IMR-90 (cell line): ENCODE data around the gene OPA3. TPM values are rescaled to one million over a fixed set of nuclear protein-coding genes. Genes with fewer than 3 reads are reported as not detected.

Experiments used
- ATAC-seq: fragments of 200-7000 bp; cut with Tn5 transposase; 2 replicates; pipeline ENCODE4 v1.9.1; 2020; ENCODE audit warnings: low read depth, mild to moderate bottlenecking, moderate library complexity
- BruUV-seq: library from RNA; stranded (reverse); fragments of 400-500 nt; replicated peaks from 2 replicates; lab custom pipeline; 2021; lab: Mats Ljungman, UMichigan
- CTCF ChIA-PET: fragments of 300-600 bp; formaldehyde crosslinking; extraction: SDS; loops from one replicate; lab custom pipeline; 2021; ENCODE audit warnings: antibody characterized with exemption; lab: Yijun Ruan, JAX
- POLR2A ChIA-PET: fragments of 300-600 bp; sonication (Branson Sonifier 250); formaldehyde crosslinking; loops from one replicate; lab custom pipeline; 2022; ENCODE audit warnings: antibody characterized with exemption; ENCODE audit not compliant: unreplicated experiment; lab: Charles Lee
- DNase-seq: peaks from one replicate; pipeline ENCODE4 v3.0.0; 2013
- H2AFZ ChIP-seq: replicated peaks from 2 replicates; pipeline ENCODE3; 2013; ENCODE audit warnings: low read length, mild to moderate bottlenecking; ENCODE audit not compliant: poor library complexity
- H2AK5ac ChIP-seq: 2 replicates; pipeline ENCODE4 v1.6.1; 2013; ENCODE audit warnings: low read depth, low read length, inconsistent platforms
- H2AK9ac ChIP-seq: replicated peaks from 2 replicates; pipeline ENCODE3; 2013; ENCODE audit warnings: mild to moderate bottlenecking, low read depth, low read length, moderate library complexity; ENCODE audit not compliant: poor library complexity
- H2BK120ac ChIP-seq: 2 replicates; pipeline ENCODE4 v1.6.1; 2013; ENCODE audit warnings: low read depth, low read length, inconsistent platforms
- H2BK15ac ChIP-seq: 3 replicates; pipeline ENCODE4 v1.6.1; 2013; ENCODE audit warnings: low read depth, low read length, inconsistent platforms
- H2BK20ac ChIP-seq: 2 replicates; pipeline ENCODE4 v1.6.1; 2013; ENCODE audit warnings: low read depth, mild to moderate bottlenecking, inconsistent platforms, low read length, moderate library complexity
- H2BK5ac ChIP-seq: 2 replicates; pipeline ENCODE4 v1.6.1; 2013; ENCODE audit warnings: mild to moderate bottlenecking, low read depth, low read length, inconsistent platforms; ENCODE audit not compliant: poor library complexity, severe bottlenecking
- H3K14ac ChIP-seq: replicated peaks from 2 replicates; pipeline ENCODE4 v1.6.1; 2013; ENCODE audit warnings: low read depth, low read length, inconsistent platforms
- H3K18ac ChIP-seq: 2 replicates; pipeline ENCODE4 v1.6.1; 2013; ENCODE audit warnings: low read depth, low read length, control low read depth
- H3K23ac ChIP-seq: 2 replicates; pipeline ENCODE4 v1.6.1; 2013; ENCODE audit warnings: low read depth, low read length, inconsistent platforms
- H3K27ac ChIP-seq: 2 replicates; pipeline ENCODE4 v1.5.1; 2013; ENCODE audit warnings: mild to moderate bottlenecking, control low read depth, low read length; ENCODE audit not compliant: insufficient read depth
- H3K27me3 ChIP-seq: 2 replicates; pipeline ENCODE4 v1.6.1; 2013; ENCODE audit warnings: low read length; ENCODE audit not compliant: control insufficient read depth, insufficient read depth
- H3K36me3 ChIP-seq: 2 replicates; pipeline ENCODE4 v1.6.1; 2013; ENCODE audit warnings: low read length, mixed read lengths; ENCODE audit not compliant: control insufficient read depth, insufficient read depth
- H3K4ac ChIP-seq: 2 replicates; pipeline ENCODE4 v1.6.1; 2013; ENCODE audit warnings: low read depth, low read length, inconsistent platforms
- H3K4me1 ChIP-seq: 2 replicates; pipeline ENCODE4 v1.6.1; 2013; ENCODE audit warnings: low read length, mixed read lengths; ENCODE audit not compliant: control insufficient read depth, insufficient read depth
- H3K4me2 ChIP-seq: 2 replicates; pipeline ENCODE4 v1.6.1; 2013; ENCODE audit warnings: low read depth, mild to moderate bottlenecking, control low read depth, low read length, moderate library complexity
- H3K4me3 ChIP-seq: 2 replicates; pipeline ENCODE4 v1.5.1; 2013; ENCODE audit warnings: low read depth, mild to moderate bottlenecking, control low read depth, low read length, moderate library complexity; ENCODE audit not compliant: insufficient read depth
- H3K56ac ChIP-seq: 2 replicates; pipeline ENCODE4 v1.6.1; 2013; ENCODE audit warnings: low read length, inconsistent platforms; ENCODE audit not compliant: insufficient read depth; ENCODE audit errors: extremely low read depth
- H3K79me1 ChIP-seq, 2 experiments: 2 replicates each; pipeline ENCODE4 v1.6.1; 2013; ENCODE audit warnings: low read length in 2 of 2, inconsistent platforms in 1 of 2, low read depth in 1 of 2
- H3K9ac ChIP-seq: 2 replicates; pipeline ENCODE4 v1.6.1; 2013; ENCODE audit warnings: low read depth, low read length, control low read depth
- H3K9me1 ChIP-seq: 2 replicates; pipeline ENCODE4 v1.6.1; 2013; ENCODE audit warnings: low read length, inconsistent platforms; ENCODE audit not compliant: insufficient read depth
- H3K9me3 ChIP-seq: 2 replicates; pipeline ENCODE4 v1.6.1; 2013; ENCODE audit warnings: low read length; ENCODE audit not compliant: control insufficient read depth, insufficient read depth
- H4K20me1 ChIP-seq: 2 replicates; pipeline ENCODE4 v1.6.1; 2013; ENCODE audit warnings: low read length, inconsistent platforms; ENCODE audit not compliant: insufficient read depth
- H4K5ac ChIP-seq: 2 replicates; pipeline ENCODE4 v1.6.1; 2013; ENCODE audit warnings: mild to moderate bottlenecking, low read depth, low read length, control low read depth
- H4K8ac ChIP-seq, 2 experiments: 2 replicates each; pipeline ENCODE4 v1.6.1; 2013; ENCODE audit warnings: low read depth in 2 of 2, low read length in 2 of 2, control low read depth in 1 of 2, inconsistent platforms in 1 of 2
- H4K91ac ChIP-seq: 2 replicates; pipeline ENCODE4 v1.6.1; 2013; ENCODE audit warnings: low read depth, low read length, inconsistent platforms; ENCODE audit not compliant: insufficient read depth
- BHLHE40 ChIP-seq: fragments of 150-350 bp; IDR thresholded peaks from 2 replicates; pipeline ENCODE4 v1.6.1; 2016; ENCODE audit warnings: mild to moderate bottlenecking, low read depth, low read length
- CHD1 ChIP-seq: IDR thresholded peaks from 2 replicates; pipeline ENCODE4 v1.6.1; 2012; ENCODE audit warnings: low read depth, low read length, improper control_type of control experiment
- ELK1 ChIP-seq: fragments of 150-350 bp; IDR thresholded peaks from 2 replicates; pipeline ENCODE4 v1.6.1; 2016; ENCODE audit warnings: low read depth, mild to moderate bottlenecking, low read length, moderate library complexity, borderline replicate concordance
- FOS ChIP-seq: fragments of 150-350 bp; IDR thresholded peaks from 2 replicates; pipeline ENCODE4 v1.6.1; 2016; ENCODE audit warnings: low read depth, low read length
- MAFK ChIP-seq: IDR thresholded peaks from 2 replicates; pipeline ENCODE4 v1.6.1; 2012; ENCODE audit warnings: low read depth, low read length, improper control_type of control experiment
- MAZ ChIP-seq: IDR thresholded peaks from 2 replicates; pipeline ENCODE4 v1.6.1; 2012; ENCODE audit warnings: low read depth, mild to moderate bottlenecking, low read length, improper control_type of control experiment, moderate library complexity, borderline replicate concordance
- MXI1 ChIP-seq: IDR thresholded peaks from 2 replicates; pipeline ENCODE4 v1.6.1; 2012; ENCODE audit warnings: low read depth, mild to moderate bottlenecking, low read length, moderate library complexity, borderline replicate concordance
- NFE2L2 ChIP-seq: fragments of 150-350 bp; IDR thresholded peaks from 2 replicates; pipeline ENCODE4 v1.6.1; 2016; ENCODE audit warnings: low read depth, mild to moderate bottlenecking, low read length
- POLR2A ChIP-seq: IDR thresholded peaks from 2 replicates; pipeline ENCODE4 v1.6.1; 2012; ENCODE audit warnings: mild to moderate bottlenecking, low read depth, low read length
- RAD21 ChIP-seq: IDR thresholded peaks from 2 replicates; pipeline ENCODE4 v1.6.1; 2012; ENCODE audit warnings: low read length, improper control_type of control experiment
- RCOR1 ChIP-seq: IDR thresholded peaks from 2 replicates; pipeline ENCODE4 v1.6.1; 2012; ENCODE audit warnings: mild to moderate bottlenecking, low read length, improper control_type of control experiment; ENCODE audit not compliant: insufficient replicate concordance
- RFX5 ChIP-seq: IDR thresholded peaks from 2 replicates; pipeline ENCODE4 v1.8.0; 2012; ENCODE audit warnings: low read depth, mild to moderate bottlenecking, low read length, moderate library complexity
- SMC3 ChIP-seq: fragments of 150-350 bp; IDR thresholded peaks from 2 replicates; pipeline ENCODE4 v1.6.1; 2016; ENCODE audit warnings: low read depth, mild to moderate bottlenecking, antibody characterized with exemption, low read length, moderate library complexity
- WGBS, 2 experiments: methylation state at CpG; one replicate each; pipeline versions ENCODE4 v1.1.5 to v1.1.7; 2013; ENCODE audit warnings: missing lambda C conversion rate in 2 of 2; ENCODE audit not compliant: insufficient read length in 1 of 2; ENCODE audit errors: extremely low coverage in 2 of 2; 5-methylcytosine and 5-hydroxymethylcytosine counted together
- dilution Hi-C: fragments of 300-500 bp; cut with HindIII; formaldehyde crosslinking; loops from one replicate; pipeline ENCODE4 v1.14.3; 2018; ENCODE audit warnings: low sequenced_read_pairs; ENCODE audit not compliant: unreplicated experiment
- in situ Hi-C: fragments of 300-500 bp; cut with MboI; formaldehyde crosslinking; loops from 3 replicates; pipeline ENCODE4 v1.14.3; 2019; ENCODE audit warnings: low sequenced_read_pairs, inconsistent platforms, mixed read lengths
- intact Hi-C: fragments of 100-400 bp; cut with micrococcal nuclease; formaldehyde crosslinking; loops from 2 replicates; pipeline ENCODE4 v1.10.0; 2022
- polyA plus RNA-seq, 3 experiments: library from polyadenylated mRNA; depleted of rRNA; stranded (reverse); fragments of >200 nt; gene quantifications; 2 replicates each; pipeline ENCODE4 v1.2.3, GENCODE V29; 2012; ENCODE audit warnings: low replicate concordance in 1 of 3
- total RNA-seq: library from RNA; depleted of rRNA; stranded (reverse); fragments of >200 nt; gene quantifications from 2 replicates; pipeline ENCODE4 v1.2.3, GENCODE V29; 2012
- TF ChIP-seq, protein P1 (sequence below): conservative IDR thresholded peaks from 2 replicates; pipeline ENCODE4 v1.5.1; 2012; ENCODE audit warnings: mild to moderate bottlenecking, low read depth, low read length, improper control_type of control experiment

The OPA3 gene
- total and polyA plus RNA-seq, 2 of the 4 experiments (the other 2 are of a cell fraction): 5.2 to 9.6 TPM

DNA sequence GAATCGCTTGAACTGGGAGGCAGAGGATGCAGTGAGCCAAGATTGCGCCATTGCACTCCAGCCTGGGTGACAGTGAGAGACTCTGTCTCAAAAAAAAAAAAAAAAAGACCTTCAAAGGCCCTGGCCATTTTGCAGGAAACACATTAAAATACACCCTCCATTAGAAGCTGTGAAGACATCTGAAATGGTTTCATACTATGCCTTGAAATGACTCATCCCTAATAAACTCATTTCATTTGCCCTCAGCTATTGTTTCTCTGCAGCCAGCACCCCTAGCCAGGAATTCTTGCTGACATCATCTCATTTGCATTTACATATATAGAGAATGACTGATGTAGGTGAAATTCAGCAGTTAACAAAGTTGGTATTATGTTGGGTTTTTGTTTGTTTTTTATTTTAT is 45.9 kb upstream of the OPA3 start:
- intact Hi-C loops: no loop called here
- H4K20me1 ChIP-seq: no peaks in the 10 kb centered on the region
- no peak overlapping the region for H4K8ac ChIP-seq
- no peak overlapping the region for H4K5ac ChIP-seq
- in situ Hi-C loops: no loop called here
- dilution Hi-C loops: no loop called here
- H3K4ac ChIP-seq: no peak overlapping the region
- TF ChIP-seq MAFK (peak; percentile 98), MAZ (no peak), RAD21 (no peak), CHD1 (no peak), RCOR1 (no peak), BHLHE40 (peak; percentile 50; the same call in 1 of the 2 replicates), RFX5 (no peak), MXI1 (no peak), POLR2A (no peak), NFE2L2 (no peak), ELK1 (no peak), SMC3 (no peak), FOS (peak; percentile 80)
- TF ChIP-seq, protein P1, sequence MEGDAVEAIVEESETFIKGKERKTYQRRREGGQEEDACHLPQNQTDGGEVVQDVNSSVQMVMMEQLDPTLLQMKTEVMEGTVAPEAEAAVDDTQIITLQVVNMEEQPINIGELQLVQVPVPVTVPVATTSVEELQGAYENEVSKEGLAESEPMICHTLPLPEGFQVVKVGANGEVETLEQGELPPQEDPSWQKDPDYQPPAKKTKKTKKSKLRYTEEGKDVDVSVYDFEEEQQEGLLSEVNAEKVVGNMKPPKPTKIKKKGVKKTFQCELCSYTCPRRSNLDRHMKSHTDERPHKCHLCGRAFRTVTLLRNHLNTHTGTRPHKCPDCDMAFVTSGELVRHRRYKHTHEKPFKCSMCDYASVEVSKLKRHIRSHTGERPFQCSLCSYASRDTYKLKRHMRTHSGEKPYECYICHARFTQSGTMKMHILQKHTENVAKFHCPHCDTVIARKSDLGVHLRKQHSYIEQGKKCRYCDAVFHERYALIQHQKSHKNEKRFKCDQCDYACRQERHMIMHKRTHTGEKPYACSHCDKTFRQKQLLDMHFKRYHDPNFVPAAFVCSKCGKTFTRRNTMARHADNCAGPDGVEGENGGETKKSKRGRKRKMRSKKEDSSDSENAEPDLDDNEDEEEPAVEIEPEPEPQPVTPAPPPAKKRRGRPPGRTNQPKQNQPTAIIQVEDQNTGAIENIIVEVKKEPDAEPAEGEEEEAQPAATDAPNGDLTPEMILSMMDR: no peak
- peaks cover 24% of the 10 kb centered on the region for H3K36me3 ChIP-seq
- WGBS, 2 experiments: no CpG with 5 or more reads among the region's 2 CpGs
- no peak overlapping the region for H2BK15ac ChIP-seq
- peaks cover 14% of the 10 kb centered on the region for H3K4me1 ChIP-seq
- H3K18ac ChIP-seq: no peak overlapping the region
- peak overlapping the region; percentile 20 for H2BK5ac ChIP-seq
- peaks cover 15% of the 10 kb centered on the region for H3K9me1 ChIP-seq
- no peak overlapping the region for H3K14ac ChIP-seq
- no peak overlapping the region for H3K27ac ChIP-seq
- no peak overlapping the region for H3K4me3 ChIP-seq
- no peak overlapping the region for H3K9ac ChIP-seq
- H2BK120ac ChIP-seq: no peak overlapping the region
- no peak overlapping the region for H3K56ac ChIP-seq
- H3K27me3 ChIP-seq: no peaks in the 10 kb centered on the region
- peaks cover 8 to 20% of the 10 kb centered on the region in 2 experiments; a peak in 3 of 4 replicates for H3K79me1 ChIP-seq
- H3K23ac ChIP-seq: no peak overlapping the region
- peak; percentile 96 for DNase-seq
- peak; percentile 73 for ATAC-seq
- no peak overlapping the region for H2AK9ac ChIP-seq
- no peak overlapping the region for H3K4me2 ChIP-seq
- no peak overlapping the region for H4K91ac ChIP-seq
- no peak overlapping the region for H2AK5ac ChIP-seq
- BruUV-seq: no TSS peak
- no peak overlapping the region for H2AFZ ChIP-seq
- ChIA-PET CTCF (interaction anchor here (0.9 to 1.3 kb wide), 3 partner anchors 9 to 13 kb away, joined by 3 to 4 read pairs (median 3); partner anchors contain the start of gene EML2), POLR2A (interaction anchor here (0.5 to 0.7 kb wide), 2 partner anchors 62 to 206 kb away, joined by 6 to 8 read pairs; partner anchors contain the start of gene QPCTL)
- H3K9me3 ChIP-seq: no peaks in the 10 kb centered on the region
- no peak overlapping the region for H2BK20ac ChIP-seq
